HCT116 (cell line): ENCODE measurements around the gene CSGALNACT2.

Experiments used
- EZH2 ChIP-seq: fragments of 200-600 bp; sonication (generic); IDR thresholded peaks from 2 replicates; pipeline ENCODE4 v1.6.1; 2017; ENCODE audit warnings: antibody characterized with exemption, mixed run types
- JUND ChIP-seq: IDR thresholded peaks from 2 replicates; pipeline ENCODE4 v1.6.1; 2012
- POLR2A ChIP-seq: IDR thresholded peaks from 2 replicates; pipeline ENCODE4 v1.7.0; 2011; ENCODE audit warnings: borderline replicate concordance; ENCODE audit not compliant: insufficient read depth, insufficient read length; ENCODE audit errors: extremely low read depth
- POLR2AphosphoS5 ChIP-seq: IDR thresholded peaks from 2 replicates; pipeline ENCODE4 v1.6.1; 2011; ENCODE audit warnings: mild to moderate bottlenecking, low read depth, low read length, moderate library complexity
- TCF7L2 ChIP-seq: IDR thresholded peaks from 2 replicates; pipeline ENCODE4 v1.7.0; 2011; ENCODE audit warnings: borderline replicate concordance, inconsistent platforms; ENCODE audit not compliant: insufficient read depth, insufficient read length; ENCODE audit errors: extremely low read depth
- TF ChIP-seq, protein P1 (sequence below): IDR thresholded peaks from 2 replicates; pipeline ENCODE4 v1.6.1; 2012
- TF ChIP-seq, protein P2 (sequence below), 3 experiments: fragments of 200-600 bp in 1 of 3; sonication (generic) in 1 of 3; IDR thresholded peaks in 2 of 3; conservative IDR thresholded peaks in 1 of 3; 2 replicates each; pipeline ENCODE4 v1.5.1; 2012 to 2017; ENCODE audit warnings: low read depth in 2 of 3, low read length in 2 of 3, antibody characterized with exemption in 1 of 3, borderline replicate concordance in 1 of 3, control low read depth in 1 of 3, mild to moderate bottlenecking in 1 of 3, mixed read lengths in 1 of 3, mixed run types in 1 of 3, moderate library complexity in 1 of 3; ENCODE audit not compliant: insufficient read depth in 1 of 3

DNA sequence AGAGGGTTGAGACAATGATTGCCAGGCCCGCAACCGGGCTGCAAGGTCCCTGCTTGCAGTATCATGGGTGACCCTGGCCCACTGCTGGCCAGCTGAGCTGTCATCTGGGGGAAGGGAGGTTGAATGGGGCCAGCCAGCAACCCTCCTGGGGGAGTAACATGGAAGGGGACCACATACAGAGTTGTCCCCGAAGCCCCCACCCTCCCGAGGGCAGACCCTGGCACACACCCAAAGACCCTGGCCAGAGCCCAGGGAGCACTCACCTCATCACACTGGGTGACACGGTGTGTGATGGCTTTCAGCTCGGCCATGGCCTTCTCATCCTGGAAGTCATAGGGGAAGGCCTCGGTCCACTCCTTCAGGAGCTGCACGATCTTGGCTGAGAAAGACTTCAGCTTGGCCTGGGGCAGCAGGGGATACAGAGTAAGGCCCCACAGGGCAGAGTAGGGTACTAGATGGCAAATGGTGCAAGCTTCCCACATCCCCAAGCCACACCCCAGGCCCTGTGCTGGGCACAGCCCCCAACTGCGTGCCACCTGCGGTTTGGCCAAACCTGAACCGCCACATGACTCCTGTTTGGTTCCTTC, 63.4 kb downstream of the CSGALNACT2 start:
- TF ChIP-seq, protein P1, sequence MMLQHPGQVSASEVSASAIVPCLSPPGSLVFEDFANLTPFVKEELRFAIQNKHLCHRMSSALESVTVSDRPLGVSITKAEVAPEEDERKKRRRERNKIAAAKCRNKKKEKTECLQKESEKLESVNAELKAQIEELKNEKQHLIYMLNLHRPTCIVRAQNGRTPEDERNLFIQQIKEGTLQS: no peak
- TF ChIP-seq, protein P2, sequence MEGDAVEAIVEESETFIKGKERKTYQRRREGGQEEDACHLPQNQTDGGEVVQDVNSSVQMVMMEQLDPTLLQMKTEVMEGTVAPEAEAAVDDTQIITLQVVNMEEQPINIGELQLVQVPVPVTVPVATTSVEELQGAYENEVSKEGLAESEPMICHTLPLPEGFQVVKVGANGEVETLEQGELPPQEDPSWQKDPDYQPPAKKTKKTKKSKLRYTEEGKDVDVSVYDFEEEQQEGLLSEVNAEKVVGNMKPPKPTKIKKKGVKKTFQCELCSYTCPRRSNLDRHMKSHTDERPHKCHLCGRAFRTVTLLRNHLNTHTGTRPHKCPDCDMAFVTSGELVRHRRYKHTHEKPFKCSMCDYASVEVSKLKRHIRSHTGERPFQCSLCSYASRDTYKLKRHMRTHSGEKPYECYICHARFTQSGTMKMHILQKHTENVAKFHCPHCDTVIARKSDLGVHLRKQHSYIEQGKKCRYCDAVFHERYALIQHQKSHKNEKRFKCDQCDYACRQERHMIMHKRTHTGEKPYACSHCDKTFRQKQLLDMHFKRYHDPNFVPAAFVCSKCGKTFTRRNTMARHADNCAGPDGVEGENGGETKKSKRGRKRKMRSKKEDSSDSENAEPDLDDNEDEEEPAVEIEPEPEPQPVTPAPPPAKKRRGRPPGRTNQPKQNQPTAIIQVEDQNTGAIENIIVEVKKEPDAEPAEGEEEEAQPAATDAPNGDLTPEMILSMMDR (IDR thresholded peaks at IDR 0.05 in 2 of 3, conservative IDR thresholded peaks at IDR 0.05 in 1 of 3; ENCODE audit: borderline replicate concordance in 1 of 3, insufficient read depth in 1 of 3, low read depth in 2 of 3, low read length in 2 of 3): no peak
- TF ChIP-seq POLR2A: no peak
- TF ChIP-seq EZH2: no peak
- no peak for TF ChIP-seq TCF7L2
- TF ChIP-seq POLR2AphosphoS5: no peak
- TF ChIP-seq JUND: no peak
